Fibroblast of gingiva (primary cell): ENCODE measurements around the gene HMCN2.

Experiments
- DNase-seq: peaks from one replicate; pipeline ENCODE4 v3.0.0-alpha.2; 2011; ENCODE audit warnings: low read depth

Gene HMCN2

DNA sequence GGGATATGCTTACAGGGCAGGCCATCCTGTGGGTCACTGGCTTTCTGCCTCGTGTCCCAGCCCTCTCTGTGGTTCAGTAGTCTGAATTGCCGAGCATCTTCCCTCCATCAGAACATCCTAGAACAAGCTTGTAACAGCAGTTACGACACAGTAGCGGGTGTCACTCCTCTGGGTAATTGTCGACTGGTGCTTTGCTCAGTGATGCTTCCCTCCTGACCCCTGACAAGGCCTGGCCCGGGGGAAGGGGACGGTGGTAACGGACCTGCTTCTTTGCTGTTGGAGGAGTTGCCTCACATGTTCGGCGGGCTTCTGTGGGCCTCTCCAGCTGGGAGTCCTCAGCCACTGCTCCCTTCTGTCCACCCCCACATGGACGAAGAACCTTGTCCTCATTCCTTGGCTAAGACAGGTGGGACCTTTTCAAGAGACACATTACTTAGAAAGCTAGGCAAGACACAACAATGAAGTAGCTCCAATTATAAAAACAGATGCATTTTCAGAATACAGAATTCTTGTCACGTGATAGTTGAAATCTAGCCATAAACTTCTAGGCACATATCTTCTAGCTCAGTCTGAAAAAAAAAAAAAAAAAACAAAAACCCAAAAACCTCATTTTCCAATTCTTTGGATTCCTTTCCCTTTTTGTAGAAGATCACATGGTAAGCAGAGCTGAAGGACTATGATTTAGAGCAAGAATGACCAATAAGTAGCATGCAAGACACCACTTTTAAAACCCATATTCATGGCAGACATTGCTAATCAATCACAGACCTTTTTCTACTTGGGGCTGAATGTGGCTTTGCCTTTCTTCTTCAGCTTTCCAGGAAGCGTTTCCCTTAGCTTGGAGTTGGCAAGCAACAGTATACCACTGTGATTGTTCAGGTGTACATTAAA, 25.0 kb downstream of the HMCN2 start:
- DNase-seq = no peak

DNA sequence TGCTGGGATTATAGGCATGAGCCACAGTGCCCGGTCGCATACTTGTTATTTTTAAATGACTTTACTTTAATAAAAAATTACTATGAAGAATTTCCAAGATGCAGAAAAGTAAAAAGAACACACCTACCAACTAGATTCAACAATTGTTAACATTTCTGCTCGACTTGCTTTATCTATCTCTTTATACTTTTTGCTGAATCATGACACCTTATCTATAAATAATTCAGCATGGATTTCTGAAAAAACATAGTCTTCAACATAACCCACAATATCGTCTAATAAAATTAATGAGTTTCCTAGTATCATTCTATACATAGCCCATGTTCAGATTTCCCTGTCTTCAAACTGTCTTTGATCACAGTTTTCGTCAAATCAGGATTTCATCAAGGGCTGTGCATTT, 25.9 kb downstream of the HMCN2 start:
- no peak for DNase-seq

GRCh38 chr9:130292106-130292505, 26.5 kb downstream of the HMCN2 start:
- no peak for DNase-seq

- no peak for DNase-seq
These were observed 29.1 kb downstream of the HMCN2 start for GRCh38 chr9:130294664-130295063.

- no peak for DNase-seq
These were observed 29.9 kb downstream of the HMCN2 start for GRCh38 chr9:130295431-130295830.

DNA sequence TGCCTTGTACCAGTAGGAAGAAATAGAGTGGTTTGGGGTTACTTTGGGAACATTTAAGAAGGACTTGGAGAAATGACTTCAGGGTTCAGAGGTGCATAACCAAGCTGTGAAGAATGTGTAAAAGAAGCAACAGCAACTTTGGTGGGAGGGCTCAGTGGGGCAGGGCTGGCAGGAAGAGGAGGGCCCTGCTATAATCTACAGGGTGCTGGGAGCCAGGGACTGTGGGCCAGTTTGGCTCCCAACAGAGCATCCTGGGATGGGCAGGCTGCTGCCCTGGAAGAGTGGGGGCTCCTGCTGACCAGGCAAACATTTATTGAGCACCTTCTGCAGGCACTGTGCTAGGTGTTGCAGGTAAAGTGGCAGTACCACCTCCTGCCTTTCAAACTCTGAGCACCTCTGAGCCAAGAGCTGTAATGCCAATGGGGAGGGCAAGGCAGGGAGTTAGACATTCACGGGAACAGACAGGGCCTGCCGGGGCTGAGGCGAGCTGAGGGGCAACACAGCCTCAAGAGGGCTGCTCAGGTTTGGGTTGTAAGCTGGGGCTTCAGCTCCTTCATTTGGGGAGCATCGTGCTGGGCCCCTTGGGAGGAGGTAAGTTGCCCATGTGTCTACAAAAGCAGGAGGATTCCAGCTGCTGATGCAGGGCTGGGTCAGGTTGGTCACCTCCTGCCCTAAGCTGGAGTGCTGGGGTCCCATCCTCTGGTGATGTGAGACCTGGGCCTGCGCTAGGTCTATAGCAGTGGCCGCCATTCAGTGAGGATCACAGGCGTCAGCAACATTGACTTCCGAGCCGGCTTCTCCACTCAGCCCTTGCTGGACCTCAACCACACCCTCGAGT, 30.6 kb downstream of the HMCN2 start:
- no peak for DNase-seq

- no peak for DNase-seq
These were observed 31.2 kb downstream of the HMCN2 start for GRCh38 chr9:130296783-130297055.

DNA sequence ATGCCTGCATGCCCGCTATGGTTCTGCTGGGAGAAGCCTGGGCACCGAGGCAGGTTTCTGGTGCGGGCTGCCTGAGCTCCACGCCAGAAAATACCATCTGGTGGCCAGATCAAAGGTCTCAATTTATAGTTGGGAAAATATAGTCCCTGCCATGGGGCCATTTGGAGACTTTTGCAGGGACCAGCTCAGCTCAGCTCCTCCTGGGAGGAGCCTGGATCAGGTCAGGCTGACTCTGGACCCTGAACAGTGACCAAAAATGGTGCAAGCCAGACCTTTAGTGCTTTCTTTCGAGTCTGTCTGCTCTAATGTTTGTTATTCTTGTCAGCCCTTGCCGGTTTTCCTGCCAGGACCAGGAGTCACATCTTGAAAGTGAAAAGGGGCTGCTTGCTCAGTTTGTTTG, 31.8 kb downstream of the HMCN2 start:
- no peak for DNase-seq

GRCh38 chr9:130298662-130299279, 33.2 kb downstream of the HMCN2 start:
- DNase-seq = no peak

- no peak for DNase-seq
These were observed 34.4 kb downstream of the HMCN2 start for GRCh38 chr9:130299785-130300615.

- no peak for DNase-seq
These were observed 35.2 kb downstream of the HMCN2 start for GRCh38 chr9:130300739-130301138.

GRCh38 chr9:130301483-130302286, 36.1 kb downstream of the HMCN2 start:
- no peak for DNase-seq

DNA sequence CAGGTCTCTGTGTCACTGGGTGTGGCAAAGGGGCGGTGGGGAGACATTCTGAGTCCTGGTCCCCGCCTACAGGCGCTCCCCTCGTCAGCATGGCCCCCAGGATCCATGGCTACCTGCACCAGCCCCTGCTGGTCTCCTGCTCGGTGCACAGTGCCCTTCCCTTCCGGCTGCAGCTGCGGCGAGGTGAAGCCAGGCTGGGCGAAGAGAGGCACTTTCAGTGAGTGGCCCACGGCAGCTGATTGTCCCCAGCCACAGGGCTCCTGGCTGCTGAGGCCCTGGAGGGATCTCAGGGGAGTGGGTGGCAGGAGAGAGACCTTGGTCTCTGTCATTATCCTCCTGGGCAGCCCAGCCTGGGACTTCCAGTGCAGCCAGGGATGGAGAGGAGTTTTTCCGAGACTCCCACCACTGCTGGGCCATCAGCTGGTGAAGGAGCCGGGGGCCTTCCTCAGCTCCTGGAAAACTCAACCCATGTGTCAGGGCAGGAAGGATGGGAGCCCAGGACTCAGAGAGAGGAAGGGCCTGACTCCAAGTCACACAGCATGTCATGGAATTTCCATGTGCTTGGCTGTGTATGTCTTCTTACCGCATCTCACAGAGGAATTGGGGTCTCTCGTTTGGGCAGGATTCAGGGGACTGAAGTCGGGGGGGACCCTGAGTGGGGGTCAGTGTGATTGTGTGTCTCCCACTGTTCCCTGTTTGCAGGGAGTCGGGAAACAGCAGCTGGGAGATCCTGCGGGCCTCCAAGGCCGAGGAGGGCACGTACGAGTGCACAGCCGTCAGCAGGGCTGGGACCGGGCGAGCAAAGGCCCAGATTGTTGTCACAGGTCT, 37.4 kb downstream of the HMCN2 start:
- DNase-seq = no peak

GRCh38 chr9:130303613-130304055, 38.1 kb downstream of the HMCN2 start:
- no peak for DNase-seq

DNA sequence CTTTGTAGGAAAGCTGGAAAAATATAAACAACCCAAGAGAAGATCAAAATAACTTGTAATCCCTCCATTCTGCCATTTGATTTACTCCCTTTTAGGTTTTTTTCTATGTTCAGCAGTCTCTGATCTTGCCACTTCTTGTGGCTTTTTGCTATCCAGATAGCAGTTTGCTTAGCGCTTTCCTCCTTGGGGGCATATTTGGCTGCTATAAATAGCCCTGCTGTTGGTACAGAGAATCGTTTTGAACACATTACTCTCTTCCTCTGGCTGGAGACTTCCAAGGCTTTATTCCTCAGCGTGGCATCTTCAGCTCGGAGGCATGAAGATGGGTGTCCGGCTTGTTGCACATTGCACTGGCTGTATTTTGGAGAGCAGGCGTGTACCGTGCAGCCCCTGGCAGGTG, 38.6 kb downstream of the HMCN2 start:
- DNase-seq = no peak

DNA sequence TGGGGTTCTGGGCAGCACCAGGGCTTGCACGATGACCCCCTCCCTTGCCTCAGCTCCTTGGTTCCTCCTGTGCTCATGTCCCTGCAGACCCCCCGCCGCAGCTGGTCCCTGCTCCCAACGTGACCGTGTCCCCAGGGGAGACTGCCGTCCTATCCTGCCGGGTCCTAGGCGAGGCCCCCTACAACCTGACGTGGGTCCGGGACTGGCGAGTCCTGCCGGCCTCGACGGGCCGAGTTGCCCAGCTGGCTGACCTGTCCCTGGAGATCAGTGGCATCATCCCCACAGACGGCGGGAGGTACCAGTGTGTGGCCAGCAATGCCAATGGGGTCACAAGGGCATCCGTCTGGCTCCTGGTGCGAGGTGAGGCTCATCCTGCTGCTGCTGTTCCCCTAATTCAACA, 39.1 kb downstream of the HMCN2 start:
- no peak for DNase-seq

GRCh38 chr9:130305381-130305780, 39.8 kb downstream of the HMCN2 start:
- no peak for DNase-seq

DNA sequence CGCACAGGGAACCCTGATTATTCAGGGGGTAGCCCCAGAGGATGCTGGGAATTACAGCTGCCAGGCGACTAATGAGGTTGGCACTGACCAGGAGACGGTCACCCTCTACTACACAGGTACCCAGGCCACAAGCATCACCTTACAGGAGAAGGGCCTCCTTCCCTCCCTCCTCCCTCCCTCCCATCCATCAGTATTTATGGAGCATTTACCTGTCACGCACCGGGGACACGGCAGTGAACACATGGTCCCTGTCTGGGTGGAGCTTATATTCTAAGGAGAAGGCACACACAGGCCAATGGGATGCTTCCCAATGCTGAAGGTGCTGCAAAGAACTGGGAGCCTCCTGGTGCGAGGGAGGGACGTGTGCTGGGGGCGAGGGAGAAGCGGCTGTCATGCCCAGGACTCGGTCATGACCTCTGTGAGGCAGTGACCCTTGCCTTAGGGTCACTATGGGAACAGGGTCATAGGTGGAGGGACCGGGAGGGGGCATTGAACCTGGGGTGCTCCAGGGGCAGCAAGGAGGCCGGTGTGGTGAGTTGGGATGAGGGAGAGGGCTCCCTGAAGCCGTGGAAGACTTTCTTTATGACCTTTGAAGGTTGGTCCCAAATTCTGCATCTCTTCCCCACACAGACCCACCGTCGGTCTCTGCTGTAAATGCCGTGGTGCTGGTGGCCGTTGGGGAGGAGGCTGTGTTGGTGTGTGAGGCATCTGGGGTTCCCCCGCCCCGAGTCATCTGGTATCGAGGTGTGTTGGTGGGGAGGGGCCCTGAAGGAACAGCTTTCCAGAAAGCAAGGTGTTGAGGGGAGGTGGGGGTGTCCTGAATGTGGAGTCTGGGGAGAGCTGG, 41.5 kb downstream of the HMCN2 start:
- no peak for DNase-seq

- DNase-seq = no peak
These were observed 42.0 kb downstream of the HMCN2 start for GRCh38 chr9:130307667-130307943.
